ENCODE measurements around the gene FBXO15.

The FBXO15 gene

DNA sequence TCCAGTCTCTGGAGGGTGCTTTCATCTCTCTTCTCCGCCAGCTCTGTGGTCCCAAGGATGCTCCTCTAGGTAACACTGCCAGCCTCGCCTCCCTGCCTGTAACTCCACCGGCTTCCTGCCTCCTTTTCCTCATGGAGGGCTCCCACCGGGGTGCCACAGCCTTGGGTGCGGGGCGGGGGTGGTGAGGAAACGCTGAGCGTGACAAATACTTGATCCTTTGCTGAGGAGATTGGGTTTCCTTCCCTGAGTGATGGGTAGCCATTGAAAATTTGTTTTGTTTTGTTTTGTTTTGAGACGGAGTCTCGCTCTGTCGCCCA lies 25.8 kb upstream of the FBXO15 start:
- DNase-seq (ENCODE audit: low read depth), result no peak
- H3K4me3 ChIP-seq (ENCODE audit: low read length), result no peak overlapping the region
- TF ChIP-seq, protein P1, sequence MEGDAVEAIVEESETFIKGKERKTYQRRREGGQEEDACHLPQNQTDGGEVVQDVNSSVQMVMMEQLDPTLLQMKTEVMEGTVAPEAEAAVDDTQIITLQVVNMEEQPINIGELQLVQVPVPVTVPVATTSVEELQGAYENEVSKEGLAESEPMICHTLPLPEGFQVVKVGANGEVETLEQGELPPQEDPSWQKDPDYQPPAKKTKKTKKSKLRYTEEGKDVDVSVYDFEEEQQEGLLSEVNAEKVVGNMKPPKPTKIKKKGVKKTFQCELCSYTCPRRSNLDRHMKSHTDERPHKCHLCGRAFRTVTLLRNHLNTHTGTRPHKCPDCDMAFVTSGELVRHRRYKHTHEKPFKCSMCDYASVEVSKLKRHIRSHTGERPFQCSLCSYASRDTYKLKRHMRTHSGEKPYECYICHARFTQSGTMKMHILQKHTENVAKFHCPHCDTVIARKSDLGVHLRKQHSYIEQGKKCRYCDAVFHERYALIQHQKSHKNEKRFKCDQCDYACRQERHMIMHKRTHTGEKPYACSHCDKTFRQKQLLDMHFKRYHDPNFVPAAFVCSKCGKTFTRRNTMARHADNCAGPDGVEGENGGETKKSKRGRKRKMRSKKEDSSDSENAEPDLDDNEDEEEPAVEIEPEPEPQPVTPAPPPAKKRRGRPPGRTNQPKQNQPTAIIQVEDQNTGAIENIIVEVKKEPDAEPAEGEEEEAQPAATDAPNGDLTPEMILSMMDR (conservative IDR thresholded peaks at IDR 0.05; ENCODE audit: low read length), result no peak

DNA sequence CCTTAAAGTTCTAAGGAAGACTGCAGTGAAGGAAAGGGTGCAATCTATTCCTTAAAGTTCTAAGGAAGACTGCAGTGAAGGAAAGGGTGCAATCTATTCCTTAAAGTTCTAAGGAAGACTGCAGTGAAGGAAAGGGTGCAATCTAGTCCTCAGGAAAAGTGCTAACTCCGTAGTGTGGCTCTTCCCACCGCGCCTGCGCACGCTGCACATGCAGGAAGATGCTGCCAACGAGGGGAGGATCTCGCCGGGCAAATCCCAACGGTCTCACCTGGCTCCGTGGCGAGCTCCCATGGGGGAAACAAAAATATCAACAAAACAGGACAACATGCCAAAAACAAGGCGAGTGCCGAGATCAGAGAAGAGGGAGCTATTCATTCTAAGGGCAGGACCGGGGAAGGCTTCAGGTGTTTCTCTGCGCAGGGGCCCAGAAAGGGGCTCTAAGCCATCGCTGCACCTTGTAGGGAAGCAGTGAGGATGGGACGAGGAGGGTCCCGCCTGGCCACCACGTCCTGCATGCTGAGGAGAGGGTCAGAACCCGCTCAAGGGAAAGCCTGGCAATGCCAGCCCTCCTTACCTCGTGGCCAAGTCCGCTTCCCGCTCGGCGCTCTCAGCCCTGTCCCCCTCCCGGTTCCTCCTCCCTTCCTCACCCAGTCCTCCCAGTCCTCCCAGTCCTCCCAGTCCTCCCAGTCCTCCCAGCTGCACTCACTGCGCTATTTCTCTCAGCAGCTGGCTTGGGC lies 25.2 kb upstream of the FBXO15 start:
- no peak for DNase-seq (ENCODE audit: low read depth)

DNA sequence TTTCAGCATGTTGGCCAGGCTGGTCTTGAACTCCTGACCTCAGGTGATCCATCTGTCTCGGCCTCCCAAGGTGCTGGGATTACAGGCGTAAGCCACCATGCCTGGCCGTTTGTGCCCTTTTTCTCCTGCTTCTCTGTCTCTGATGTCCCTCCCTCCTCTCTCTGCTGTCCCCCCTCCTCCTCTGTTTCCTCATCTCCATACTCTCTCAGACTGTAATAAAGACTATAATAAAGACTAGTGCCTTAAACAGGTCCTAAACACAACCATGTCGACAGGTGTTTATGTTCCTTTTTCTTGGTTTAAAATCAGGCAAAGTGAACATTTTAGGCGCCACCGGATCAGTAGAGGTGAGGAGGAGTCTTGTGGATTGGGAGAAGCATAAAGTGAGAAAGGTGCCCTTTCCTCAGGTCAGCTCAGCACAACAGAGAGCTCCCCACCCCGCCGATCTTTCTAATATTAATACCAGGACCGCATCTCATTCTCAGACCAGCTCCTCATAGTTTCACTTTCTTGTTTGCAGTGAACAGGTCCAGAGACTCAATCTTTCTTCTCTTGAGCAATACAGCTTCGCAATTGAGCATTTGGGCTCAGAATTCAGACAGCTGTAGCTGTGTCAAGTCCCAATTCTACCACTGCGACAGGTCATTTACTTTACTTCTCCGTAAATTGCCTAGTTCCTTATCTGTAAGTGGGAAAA lies 24.4 kb upstream of the FBXO15 start:
- TF ChIP-seq, protein P1 (conservative IDR thresholded peaks at IDR 0.05; ENCODE audit: low read length), result no peak
- peak; percentile 4 for DNase-seq (ENCODE audit: low read depth)
- H3K4me3 ChIP-seq (ENCODE audit: low read length), result peak overlapping the region; percentile 2

More for the DNA sequence above, 25.2 kb upstream of the FBXO15 start:
- H3K4me3 ChIP-seq (ENCODE audit: low read length), result no peak overlapping the region
- TF ChIP-seq, protein P1 (conservative IDR thresholded peaks at IDR 0.05; ENCODE audit: low read length), result no peak

DNA sequence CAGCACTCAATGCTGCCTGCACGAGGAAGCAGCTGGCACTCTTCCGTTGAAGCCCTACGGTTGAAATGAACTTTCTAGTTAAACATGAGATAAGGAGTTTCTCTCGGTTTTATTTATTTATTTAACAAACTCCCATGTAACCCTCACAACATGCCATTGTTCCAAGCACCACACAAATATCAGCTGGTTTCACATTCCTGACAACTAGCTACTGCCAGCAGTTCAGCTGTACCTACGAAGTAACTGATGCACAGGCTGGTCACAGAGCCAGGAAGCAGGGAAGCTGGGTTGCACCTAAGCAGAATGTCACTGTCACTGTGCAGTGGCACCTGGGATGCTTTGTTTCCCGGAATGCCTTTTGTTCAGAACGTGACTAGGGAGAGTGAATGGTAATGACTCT lies 18.8 kb upstream of the FBXO15 start:
- TF ChIP-seq, protein P1 (conservative IDR thresholded peaks at IDR 0.05; ENCODE audit: low read length), result no peak
- no peak overlapping the region for H3K4me3 ChIP-seq (ENCODE audit: low read length)
- no peak for DNase-seq (ENCODE audit: low read depth)

DNA sequence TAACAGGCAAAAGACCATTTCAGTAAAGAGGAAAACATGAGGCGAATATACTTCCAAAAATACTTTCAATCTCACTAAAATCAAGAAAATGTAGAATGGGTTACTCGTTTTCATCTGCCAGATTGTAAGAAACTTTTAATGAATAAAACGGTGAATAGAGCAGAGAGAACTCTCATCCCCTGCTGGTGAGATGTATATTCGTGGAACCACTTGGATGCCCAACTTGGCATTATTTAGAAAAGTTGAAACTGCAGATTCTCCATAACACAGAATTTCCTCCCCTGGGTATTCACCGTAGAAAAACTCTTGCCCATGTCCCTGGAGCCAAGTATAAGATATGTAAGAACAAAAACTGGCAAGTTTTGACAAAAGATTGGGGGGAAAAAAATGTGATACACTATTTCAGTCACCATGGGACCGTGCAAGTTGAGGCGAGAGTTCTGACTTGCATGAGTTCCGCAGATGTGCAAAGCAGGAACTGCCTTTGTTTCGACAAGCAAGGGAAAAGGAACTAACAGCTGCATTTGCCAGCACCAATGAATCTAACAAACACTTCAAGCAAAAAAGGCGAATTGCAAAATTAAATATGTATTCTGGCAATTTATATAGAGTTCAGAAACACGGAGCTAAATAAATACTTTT lies 15.5 kb upstream of the FBXO15 start:
- H3K4me3 ChIP-seq (ENCODE audit: low read length), result no peak overlapping the region
- DNase-seq (ENCODE audit: low read depth), result no peak
- TF ChIP-seq, protein P1 (conservative IDR thresholded peaks at IDR 0.05; ENCODE audit: low read length), result no peak; the same call in 1 of the 2 replicates

DNA sequence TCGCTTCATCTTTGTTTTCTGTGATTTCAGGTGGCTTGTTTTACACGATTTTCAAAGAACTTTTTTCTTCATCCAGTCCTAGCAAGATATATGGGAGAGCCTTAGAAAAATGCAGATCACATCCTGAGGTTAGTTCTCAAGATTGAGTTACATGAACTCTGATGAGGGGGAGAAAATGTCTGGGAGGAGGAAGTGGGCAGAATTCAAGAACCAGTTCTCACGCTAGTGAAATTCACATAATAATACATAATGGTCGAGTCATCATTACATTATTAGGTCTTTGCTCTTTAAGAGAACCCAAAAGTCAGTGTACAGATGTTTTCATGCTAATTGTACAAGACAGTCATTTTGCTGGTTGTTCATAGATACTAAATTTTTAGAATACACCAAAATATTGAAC lies 7.6 kb upstream of the FBXO15 start:
- TF ChIP-seq, protein P1 (conservative IDR thresholded peaks at IDR 0.05; ENCODE audit: low read length), result no peak
- no peak for DNase-seq (ENCODE audit: low read depth)
- no peak overlapping the region for H3K4me3 ChIP-seq (ENCODE audit: low read length)
